Inflammatory macrophage treated with lipopolysaccharide for 4 hours (primary cell): ENCODE data around the gene WASF2.
"Not testable (repeated sequence)": the region's sequence is repeated elsewhere in the genome, so short reads cannot be mapped to it uniquely, and the experiment has no call there.

Experiments
- DNase-seq: peaks from one replicate; pipeline ENCODE4 v3.0.0-alpha.2; 2020

Gene WASF2

DNA sequence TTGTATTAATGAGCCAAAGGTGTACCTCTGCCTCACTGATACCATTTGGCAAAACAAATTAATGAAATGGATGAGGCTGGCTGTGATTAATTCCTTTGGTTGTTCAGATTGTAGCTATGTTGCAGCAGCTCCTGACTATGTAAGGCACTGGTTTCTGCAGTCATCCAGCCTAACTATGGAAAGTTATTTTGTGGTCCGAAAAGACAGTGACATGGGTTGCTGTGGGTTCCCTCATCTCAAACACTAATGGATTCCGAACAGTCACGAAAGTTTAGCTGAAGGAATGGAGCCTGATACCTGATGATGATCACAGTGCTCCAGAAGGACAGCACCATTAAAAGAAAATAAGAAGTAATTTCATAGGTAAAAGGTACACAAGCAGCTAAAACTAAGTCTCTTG lies 42.6 kb downstream of the WASF2 start:
- no peak for DNase-seq

DNA sequence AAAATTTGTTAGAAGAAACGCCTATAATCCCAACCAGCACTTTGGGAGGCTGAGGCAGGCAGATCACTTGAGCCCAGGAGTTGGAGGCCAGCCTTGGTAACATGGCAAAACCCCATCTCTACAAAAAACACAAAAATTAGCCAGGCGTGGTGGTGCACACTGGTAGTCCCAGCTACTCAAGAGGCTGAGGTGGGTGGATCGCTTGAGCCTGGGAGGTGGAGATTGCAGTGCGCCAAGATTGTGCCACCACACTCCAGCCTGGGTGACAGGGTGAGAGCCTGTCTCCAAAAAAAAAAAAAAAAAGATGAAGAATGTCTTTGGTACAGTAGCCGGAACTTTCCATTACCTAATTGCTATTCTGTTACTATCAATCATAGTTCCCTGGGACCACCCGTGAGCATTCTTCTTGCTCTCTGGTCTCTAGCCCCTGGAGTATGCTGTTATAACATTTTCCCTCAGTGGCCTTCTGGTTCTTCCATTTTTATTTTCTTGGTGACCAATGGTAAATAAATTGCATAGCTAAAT lies 43.4 kb downstream of the WASF2 start:
- no peak for DNase-seq

DNA sequence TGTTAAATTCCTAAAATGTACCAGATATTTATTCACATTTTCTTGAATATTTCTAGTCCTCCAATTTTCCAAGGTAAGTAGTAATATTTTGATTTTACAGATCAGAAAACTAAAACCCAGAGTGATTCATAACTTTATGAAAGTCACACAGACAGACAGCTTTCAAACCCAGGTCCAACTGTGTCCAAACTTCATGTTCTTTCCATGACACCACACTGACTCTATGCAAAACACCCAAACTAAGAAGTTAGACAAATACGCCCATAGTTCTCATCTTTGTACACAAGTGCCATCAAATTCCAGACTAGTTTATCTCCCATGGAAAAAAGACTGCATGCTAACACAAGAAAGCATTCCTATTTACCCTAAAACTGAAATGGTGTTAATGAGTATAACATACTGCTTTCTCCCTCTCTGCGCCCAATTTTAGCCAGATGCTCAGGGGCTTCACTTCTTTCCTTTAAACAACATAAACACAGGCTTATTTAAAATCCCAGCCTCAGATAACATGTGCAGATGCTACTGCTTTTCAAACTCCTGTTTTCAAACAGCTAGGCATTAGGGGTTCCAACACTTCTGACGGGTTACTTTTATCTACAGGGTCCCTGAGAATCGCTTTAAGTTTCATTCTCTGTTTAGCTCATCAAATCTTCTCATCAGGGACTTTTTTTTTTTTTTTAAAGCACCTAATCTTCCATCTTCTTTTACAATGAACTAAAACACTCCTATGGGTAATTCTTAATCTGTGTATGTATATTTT lies 44.6 kb downstream of the WASF2 start:
- no peak for DNase-seq

DNA sequence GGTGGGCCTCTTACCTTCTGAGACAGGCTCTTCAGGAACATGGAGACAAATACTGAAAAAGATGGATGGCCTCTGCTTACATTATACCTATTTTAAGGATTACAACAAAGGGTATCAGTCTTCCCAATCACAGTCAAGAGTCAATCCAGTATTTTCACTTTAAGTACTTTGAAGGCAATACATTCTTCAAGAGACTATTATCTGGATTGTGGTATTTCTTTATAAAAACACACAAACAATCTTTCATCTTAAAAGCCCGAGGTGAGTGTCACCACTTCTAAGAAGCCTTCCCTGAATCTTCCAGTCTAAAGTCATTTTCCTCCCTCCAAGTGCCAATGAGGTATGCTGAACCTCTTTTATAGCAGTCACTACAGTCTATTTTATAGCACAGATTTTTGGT lies 45.3 kb downstream of the WASF2 start:
- no peak for DNase-seq

DNA sequence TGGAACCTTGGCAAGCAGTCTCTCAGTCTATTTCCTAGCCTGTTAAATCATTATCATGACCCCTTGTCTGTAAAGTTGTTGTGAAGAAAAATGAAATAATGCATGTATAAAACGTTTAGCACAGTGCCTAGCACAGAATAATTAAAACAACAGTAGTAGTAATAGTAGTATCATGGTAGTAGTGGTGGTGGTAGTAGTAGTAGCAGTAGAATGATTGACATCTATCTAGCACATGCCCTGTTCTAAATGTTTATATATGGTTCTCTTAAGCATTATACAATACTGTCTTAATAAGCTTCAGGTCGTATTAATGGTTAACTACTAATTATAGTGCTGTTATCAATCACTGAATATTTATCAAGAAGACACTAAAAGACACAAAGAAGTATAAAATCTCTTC lies 50.8 kb downstream of the WASF2 start:
- DNase-seq = no peak

DNA sequence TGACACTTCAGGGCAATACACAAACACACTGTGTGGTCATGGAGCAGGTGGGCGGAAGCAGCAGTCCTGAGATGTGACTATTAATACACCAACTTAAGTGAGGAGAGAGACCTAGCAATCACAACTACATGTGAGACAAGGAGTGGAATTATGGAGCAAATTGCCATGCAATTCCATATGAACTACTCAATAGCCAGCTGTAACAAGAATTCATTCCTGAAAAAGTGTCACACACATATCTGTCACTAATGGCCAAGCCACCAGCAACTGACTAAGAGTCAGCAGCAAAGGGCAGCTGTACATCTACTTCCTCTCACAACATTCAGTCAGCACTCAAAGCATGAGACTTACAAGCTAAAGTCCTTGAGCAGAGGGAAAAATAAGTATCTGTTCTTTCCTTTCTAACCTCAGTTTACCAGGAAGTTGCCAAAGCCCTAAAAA lies 51.3 kb downstream of the WASF2 start:
- peak; percentile 86 for DNase-seq

DNA sequence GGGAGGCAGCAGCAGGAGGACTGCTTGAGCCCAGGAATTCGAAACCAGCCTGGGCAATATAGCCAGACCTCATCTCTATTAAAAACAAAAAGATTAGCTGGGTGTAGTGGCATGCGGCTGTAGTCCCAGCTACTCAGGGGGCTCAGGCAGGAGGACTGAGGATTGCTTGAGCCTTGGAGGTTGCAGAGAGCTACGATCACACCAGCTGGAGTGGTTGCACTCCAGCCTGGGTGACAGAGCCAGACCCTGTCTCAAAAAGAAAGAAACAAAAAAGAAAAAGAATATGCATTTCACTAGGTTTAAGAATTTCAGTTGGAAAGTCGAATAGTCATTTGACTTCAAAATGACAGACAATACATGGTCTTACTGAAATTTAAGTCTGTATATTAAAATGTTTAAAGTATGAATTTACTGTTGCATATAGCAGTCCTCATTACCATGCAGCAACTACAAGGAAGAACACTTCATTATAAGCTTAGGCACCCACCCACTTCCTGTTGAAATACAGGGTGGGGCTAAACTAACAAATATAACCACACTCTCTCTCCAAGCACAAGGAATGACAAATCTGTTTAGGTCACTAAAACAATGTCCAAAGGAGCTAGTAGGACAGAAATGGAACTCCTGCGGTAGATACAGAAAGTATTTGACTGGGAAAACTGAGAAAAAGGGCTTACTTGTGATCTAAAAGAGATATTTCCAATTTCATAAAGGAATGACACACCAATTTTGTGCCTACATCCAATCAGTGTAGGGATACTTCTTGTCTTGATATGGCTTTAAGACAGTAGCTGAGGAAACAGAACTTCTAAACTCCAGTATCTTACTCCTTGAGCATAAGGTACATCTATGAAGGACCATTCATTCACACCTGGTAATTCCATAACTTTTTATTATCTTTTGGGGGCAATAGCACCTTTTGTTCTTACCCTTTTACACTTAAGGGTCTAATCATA lies 53.5 kb downstream of the WASF2 start:
- DNase-seq = peak; percentile 93

DNA sequence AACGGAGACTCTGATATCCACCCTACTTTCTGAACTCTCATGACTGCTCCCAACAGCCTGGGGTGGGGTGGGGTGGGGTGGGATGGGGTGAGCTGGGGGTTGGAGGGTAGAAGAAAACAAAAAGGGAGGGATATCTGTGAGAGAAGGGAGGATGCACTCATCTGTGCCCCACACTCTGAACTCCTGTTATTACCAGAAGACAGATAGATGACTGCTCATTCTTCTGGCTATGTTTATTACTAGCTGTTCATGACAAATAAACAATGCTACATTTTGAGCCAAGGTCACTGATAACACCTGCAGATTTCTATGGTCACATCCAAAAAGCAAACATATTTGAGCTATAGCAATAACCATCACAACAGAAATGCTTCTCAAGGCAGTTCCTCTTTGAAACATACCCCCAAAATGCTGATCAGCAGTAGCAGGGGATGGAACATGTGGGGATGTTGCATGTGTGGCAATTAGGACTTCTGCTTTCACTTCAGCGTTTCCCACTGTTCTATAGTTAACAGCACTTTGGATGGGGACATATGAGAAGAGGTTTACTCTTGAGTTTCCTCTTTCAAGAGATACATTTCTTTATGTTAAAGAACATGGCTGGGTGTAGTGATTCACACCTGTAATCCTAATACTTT lies 54.3 kb downstream of the WASF2 start:
- DNase-seq = peak; percentile 95

DNA sequence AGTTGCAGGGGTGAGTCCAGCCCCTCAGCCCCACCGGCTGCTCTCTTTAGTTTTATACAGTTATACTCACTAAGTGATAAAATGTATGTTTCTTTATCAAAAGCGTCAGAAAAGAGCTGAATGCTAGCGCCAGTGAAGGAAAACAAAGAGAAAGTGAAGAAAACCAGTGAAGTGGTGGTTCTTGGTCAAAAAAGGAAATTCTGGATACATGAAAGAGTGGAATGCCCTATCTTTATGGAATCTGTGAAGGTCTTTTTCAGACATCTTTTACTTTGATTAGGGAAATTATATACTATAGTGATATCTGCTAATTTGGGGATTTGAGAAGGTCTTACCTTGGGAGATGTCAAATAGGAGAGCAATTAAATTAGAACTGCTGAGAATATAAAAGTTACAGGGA lies 56.3 kb downstream of the WASF2 start:
- DNase-seq = peak; percentile 32

DNA sequence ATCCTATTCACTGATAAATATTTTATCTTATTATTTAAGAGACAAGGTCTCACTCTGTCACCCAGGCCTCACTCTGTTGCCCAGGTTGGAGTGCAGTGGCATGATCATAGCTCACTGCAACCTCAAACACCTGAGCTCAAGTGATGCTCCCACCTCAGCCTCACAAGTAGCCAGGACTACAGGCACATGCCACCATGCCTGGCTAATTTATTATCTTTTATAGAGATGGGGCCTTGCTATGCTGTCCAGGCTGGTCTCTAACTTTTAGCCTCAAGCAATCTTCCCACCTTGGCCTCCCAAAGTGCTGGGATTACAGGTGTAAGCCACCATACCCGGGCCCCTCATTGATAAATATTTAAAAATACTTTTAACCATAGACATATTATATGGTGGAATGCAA lies 57.2 kb downstream of the WASF2 start:
- not testable (repeated sequence) for DNase-seq

DNA sequence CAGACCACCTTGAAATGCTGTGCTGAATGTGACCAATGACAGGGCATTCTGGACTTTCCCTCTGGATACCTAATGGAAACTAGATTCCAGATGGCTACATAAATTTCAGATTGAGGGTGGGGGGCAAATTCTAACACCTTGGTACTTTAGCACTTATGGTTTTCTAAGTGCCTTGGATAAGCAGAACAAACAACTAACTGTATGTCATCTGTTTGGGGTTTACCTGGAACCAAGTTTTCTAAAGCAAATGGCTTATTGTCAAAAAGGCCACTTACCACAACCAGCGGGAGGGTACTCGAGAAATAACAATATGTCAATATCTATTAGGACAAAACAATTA lies 58.4 kb downstream of the WASF2 start:
- no peak for DNase-seq

DNA sequence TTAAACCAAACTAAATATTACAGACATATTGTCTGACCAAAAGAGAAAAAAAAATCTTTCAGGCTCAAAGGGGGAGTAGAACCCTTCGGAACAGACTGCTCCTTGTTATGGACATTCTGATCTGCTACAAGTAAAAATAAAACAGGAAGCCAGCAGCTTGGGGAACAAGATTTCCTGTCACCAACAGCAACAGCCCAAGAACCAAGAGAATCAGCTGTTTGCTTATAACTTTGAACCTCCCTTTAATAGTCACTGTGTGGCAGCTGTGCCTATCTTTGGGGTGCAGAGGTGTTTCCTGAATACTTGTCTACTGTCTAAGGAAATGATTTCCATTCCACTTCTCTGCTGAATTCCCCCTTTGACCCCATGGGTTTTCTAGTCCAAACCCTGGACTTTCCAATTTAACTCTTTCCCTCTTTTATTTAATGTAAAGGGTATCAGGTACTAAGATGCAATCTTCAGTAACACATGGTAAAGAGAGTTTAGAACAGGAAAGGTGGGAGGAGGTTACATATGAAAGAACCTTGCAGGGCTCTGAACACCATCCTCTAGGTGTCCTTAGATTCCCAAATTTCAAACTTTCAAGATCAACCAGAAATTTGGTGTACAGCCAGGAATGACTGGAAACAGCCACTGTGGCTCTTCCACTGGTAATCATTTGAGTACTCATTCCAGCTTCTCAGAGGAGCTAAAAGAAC lies 58.9 kb downstream of the WASF2 start:
- peak; percentile 64 for DNase-seq

DNA sequence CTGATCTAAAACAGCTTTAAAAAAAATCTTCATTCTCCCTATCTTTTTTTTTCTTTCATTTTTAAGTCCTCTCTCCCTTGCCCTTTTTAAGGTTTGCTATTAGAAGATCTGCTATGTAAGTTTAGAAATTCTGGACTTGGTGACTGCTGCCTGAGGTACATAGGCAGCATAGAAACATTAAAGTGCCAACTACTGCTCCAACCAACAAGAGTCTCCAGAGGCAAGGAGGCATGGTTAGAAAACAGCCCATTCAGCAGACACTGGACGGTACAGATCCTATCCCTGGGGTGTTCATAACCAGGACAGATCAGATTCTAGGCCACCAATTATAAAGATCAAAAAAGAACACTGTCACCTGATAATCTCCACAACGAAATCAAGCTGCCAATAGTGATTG lies 60.9 kb downstream of the WASF2 start:
- no peak for DNase-seq

DNA sequence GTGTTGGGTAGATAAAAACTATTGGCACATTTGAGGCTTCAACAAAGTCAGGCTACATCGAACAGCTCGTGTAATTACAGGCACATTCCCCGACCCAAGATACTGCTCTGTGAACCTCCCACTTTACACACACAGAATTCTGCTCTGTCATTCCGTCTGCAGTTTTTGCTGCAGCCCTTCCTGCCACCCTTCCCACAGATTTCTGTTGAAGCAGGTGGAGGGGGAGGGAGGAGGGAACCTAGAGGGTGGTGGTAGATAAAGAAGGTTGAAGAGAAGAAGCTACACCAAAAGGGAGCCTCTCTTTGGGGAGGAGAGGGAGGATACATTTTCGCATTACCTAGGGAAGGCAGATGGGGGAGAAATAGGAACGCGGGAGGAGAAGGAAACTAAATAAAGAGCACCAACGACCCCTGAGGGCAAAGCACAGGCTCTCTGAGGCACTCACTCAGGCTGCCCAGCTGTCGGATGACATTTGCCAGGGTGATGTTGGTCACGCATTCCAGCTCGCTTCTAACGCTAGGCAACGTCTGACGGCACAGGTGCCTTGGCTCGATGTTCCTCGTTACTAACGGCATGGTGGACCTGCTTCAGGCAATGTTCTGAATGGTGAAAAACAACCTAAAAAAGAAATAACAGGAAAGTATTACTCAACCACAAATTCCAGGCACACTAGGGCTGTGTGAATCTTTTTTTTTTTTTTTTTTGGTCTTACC lies 61.5 kb downstream of the WASF2 start:
- no peak for DNase-seq

DNA sequence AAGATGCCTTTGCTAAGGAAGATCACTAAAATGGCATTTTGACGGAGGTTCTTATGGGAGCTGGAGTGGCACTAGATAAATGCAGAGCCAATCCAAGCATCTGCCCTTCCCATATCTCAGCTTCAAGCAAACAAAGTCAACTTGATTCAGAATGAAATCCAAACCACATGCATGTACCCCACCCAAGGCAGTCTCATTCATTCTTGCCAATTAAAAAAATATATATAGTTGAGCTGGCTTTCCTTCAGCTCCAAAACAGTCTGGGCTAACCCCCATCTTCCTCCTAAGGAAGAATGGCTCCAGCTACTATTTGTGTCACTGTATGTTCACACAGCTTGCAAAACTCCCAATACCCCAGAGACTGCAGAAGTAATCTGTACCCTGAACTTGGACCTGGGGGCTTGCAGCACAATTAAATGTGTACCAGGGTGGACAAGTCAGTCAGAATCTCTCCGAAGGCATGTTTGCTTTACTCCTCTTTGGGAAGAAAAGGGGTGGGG lies 62.1 kb downstream of the WASF2 start:
- no peak for DNase-seq

DNA sequence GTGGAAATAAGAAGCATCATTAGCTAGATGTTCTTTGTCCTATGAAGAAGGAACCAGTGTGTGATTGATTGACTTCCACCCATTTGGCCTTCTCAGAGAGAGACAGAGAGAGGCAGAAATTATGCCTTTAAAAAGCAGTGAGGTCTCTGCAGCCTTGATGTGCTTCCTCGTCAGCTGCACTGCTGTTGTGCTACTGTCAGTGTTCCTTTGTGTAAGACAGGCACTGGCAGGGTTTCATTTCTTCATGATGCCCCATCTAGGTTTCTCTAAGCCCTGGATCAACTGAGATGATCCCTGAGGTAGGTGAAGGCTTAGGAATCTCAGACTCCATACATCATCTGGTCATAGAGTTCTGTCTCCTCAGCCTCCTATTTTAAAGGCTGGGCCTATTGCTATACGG lies 62.6 kb downstream of the WASF2 start:
- DNase-seq = peak; percentile 29

DNA sequence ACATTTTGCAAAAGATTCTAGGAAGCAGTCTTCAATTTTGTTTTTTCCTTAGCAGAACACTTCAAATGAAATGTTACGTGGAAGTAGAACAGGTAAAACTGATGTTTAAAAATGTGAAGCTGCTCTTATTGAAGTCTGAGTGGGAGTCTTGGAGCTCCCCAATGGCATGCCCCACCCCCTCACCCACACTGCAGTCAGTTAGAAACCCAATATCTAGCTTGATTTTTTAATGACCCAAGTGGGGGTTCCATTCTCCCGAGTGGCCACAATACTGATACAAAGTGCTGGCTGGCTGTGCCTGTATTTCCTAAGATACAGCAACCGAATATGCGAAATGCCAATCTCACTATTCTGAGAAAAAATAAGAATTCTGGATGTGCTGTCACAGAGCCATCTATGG lies 66.3 kb downstream of the WASF2 start:
- DNase-seq = no peak

DNA sequence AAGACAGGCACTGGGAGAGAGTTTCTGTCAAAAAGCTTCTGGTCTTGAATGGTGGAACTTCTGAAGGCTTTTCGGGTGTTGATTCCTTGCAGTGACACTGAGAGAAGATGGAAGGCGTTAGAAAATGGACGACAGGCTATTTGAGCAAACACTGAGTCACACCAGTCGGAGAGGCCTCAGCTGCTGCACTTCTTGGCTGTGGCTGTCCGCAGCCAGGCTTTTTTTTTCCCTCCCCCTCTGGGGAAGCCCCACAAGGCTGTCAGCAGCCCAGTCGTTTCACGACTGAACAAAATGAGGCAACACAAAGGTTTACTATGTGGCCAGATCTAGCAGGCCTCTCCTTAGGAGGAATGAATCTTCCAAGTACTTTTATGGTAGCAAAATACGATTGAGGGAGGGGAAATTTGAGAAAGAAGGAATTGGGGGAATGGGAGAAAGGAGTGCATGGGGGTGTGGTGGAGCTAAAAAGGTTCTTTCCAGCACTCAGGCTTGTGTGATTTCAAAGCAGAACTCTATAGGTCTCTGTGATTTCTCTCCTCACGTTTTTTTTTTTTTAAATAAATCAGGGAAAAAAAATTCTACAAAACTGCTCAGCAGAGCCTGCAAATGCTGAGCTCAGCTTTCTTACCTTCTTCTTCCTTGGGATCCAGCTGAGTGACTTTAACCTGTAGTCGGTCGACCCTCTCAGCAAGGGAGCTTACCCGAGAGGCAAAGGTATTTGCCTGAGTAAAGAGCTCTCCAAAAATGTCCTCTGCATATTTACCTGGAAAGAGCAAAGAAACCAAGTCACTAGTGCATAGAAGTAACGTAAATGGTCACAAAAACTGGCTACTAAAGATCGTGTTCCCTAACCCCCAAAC lies 71.4 kb downstream of the WASF2 start:
- peak; percentile 54 for DNase-seq

DNA sequence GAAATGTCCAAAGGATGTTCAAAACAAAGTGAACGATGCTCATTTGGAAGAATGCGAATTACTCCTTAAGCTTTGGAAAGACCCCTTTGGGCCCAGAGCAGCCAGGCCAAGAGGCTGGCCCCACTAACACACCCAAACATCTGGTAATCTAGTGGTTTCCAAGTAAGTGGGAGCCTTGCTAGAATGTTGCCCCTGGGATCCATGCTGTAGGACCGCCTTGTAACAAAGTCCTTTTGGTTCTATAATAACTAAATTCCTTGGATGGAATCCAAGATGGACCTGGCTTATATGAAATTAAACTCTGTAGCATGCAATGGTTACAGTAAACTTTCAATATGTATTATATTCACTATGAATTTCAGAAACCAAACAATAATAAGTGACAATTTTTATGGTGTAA lies 72.3 kb downstream of the WASF2 start:
- DNase-seq = no peak

DNA sequence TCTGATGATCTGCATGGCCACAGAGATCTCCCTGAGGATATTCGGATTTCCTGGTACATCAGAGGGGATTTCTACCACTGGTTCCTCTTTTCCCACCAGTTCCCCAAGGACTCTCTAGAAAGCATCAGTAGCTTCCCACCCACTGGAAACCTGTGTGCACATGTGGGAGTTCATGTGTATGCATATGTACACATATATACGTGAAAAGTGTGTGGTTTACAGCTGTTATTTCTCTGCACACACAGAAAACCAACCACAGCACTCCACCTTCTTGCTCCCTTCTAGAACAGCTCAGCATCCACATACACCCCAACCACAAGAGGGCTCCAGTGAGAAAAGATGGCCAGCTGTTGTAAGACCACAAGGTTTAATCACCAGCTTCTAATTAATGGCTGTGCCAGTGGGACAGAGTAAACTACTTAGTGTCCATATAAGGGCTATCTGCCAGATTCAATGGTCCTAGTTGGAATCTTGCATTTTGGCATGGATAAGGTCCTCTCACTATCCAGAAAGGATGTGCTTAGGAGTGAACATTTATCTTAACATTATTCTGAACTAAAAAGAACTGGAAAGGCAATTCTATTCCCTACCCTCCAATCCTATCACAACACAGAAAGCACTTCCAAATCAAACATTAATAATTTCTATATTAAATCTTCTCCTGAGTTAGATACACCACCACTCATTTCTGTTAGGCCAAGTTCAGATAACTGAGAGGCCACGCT lies 73.4 kb downstream of the WASF2 start:
- DNase-seq = peak; percentile 66
